Spleen (tissue), 13 donors: ENCODE measurements around the gene TMEM63B. TPM values are rescaled to one million over a fixed set of nuclear protein-coding genes. Genes with fewer than 3 reads are reported as not detected.
A peak's percentile ranks its signal among the peaks of the same experiment; 100 is the strongest.

Experiments
- DNase-seq: peaks from one replicate; pipeline ENCODE4 v3.0.0-alpha.2; 2020
- H3K27ac ChIP-seq, 8 donors: fragments of 200-600 bp; sonication (generic) in 7 of 8; 1 replicate in 4 of 8; 2 replicates in 4 of 8; pipeline versions ENCODE4 v1.5.0 to v1.8.0; 2016 to 2021; ENCODE audit warnings: inconsistent platforms in 4 of 8, mild to moderate bottlenecking in 4 of 8, moderate library complexity in 1 of 8
- H3K27me3 ChIP-seq, 7 donors: fragments of 200-600 bp; sonication (generic) in 6 of 7; replicated peaks in 1 of 7; 1 replicate in 4 of 7; 2 replicates in 3 of 7; pipeline versions ENCODE4 v1.5.0 to v1.8.0; 2016 to 2021; ENCODE audit warnings: inconsistent platforms in 3 of 7, mild to moderate bottlenecking in 1 of 7
- H3K36me3 ChIP-seq, 6 donors: fragments of 200-600 bp; sonication (generic) in 5 of 6; 1 replicate in 4 of 6; 2 replicates in 2 of 6; pipeline versions ENCODE4 v1.5.0 to v1.8.0; 2016 to 2021; ENCODE audit warnings: inconsistent platforms in 2 of 6
- H3K4me1 ChIP-seq, 6 donors: fragments of 200-600 bp; sonication (generic) in 5 of 6; 1 replicate in 3 of 6; 2 replicates in 3 of 6; pipeline versions ENCODE4 v1.5.0 to v1.8.0; 2016 to 2021; ENCODE audit warnings: inconsistent platforms in 3 of 6
- H3K4me3 ChIP-seq, 8 donors: fragments of 200-600 bp; sonication (generic) in 7 of 8; 1 replicate in 4 of 8; 2 replicates in 4 of 8; pipeline versions ENCODE4 v1.5.0 to v1.8.0; 2016 to 2021; ENCODE audit warnings: inconsistent platforms in 4 of 8, mild to moderate bottlenecking in 4 of 8, moderate library complexity in 2 of 8
- H3K9me3 ChIP-seq, 8 donors: fragments of 200-600 bp; sonication (generic) in 7 of 8; 1 replicate in 4 of 8; 2 replicates in 4 of 8; pipeline versions ENCODE4 v1.5.0 to v1.8.0; 2016 to 2021; ENCODE audit warnings: inconsistent platforms in 4 of 8
- CTCF ChIP-seq, 11 experiments: fragments of 200-600 bp in 7 of 11; fragments of 450-650 bp in 4 of 11; sonication (generic) in 4 of 11; IDR thresholded peaks in 8 of 11; conservative IDR thresholded peaks in 3 of 11; 1 replicate in 7 of 11; 2 replicates in 4 of 11; pipeline versions ENCODE4 v1.4.0 to v1.8.0; 2016 to 2021; ENCODE audit warnings: antibody characterized with exemption in 11 of 11, inconsistent platforms in 4 of 11, mild to moderate bottlenecking in 1 of 11
- POLR2A ChIP-seq, 3 donors: fragments of 450-650 bp; IDR thresholded peaks; one replicate each; pipeline ENCODE4 v1.5.1; 2017; ENCODE audit warnings: antibody characterized with exemption in 3 of 3, mild to moderate bottlenecking in 1 of 3
- POLR2AphosphoS5 ChIP-seq, 3 donors: sonication (generic); formaldehyde crosslinking; IDR thresholded peaks; one replicate each; pipeline ENCODE4 v1.5.1; 2017; ENCODE audit warnings: antibody characterized with exemption in 3 of 3
- WGBS, 5 donors: extraction: QIAGEN DNeasy Blood & Tissue Kit in 3 of 5; methylation state at CpG; one replicate each; pipeline versions ENCODE4 v1.1.5 to v1.1.7; 2013 to 2018; 5-methylcytosine and 5-hydroxymethylcytosine counted together
- intact Hi-C: fragments of 100-400 bp; cut with DNase I; formaldehyde crosslinking; loops from one replicate; pipeline ENCODE4 v1.15.0; 2023; ENCODE audit warnings: low total_unique reads
- long read RNA-seq, 2 donors: transcript quantifications; one replicate each; lab custom pipeline, GENCODE V29; 2026
- polyA plus RNA-seq, 3 donors: library from polyadenylated mRNA; stranded (reverse); fragments of 200-250 nt; gene quantifications; one replicate each; pipeline ENCODE4 v1.2.1, GENCODE V29; 2013
- total RNA-seq, 7 donors: library from RNA; depleted of rRNA in 3 of 7; stranded (reverse); fragments of >200 nt in 3 of 7; fragmentation: NEBNext Ultra II Directional in 4 of 7; extraction: Animal tissue kit (Norgen Biotek cat#: 25700) in 4 of 7; gene quantifications; one replicate each; pipeline versions ENCODE4 v1.1.0 to v1.2.1, GENCODE V29; 2016 to 2021
- donor health status: healthy with polysubstance abuse.
- donor health status: DM: no; HTN: no; CAD: no; lungs with moderate emphysema.
- donor health status: DM: no; HTN: no; CAD: no.
- donor health status: Bipolar disorder and iron deficiency.
- donor health status: healthy.
- donor health status: DM: no; HTN: no; CAD: no.
- donor health status: DM: yes; HTN: yes; CAD: no.

The TMEM63B gene
- total RNA-seq (10 to 100 TPM; 12.3 to 24.8 (median 19.4) TPM), polyA plus RNA-seq (1 to 10 TPM; 2.8 to 8.5 (median 3.5) TPM)
- long read RNA-seq, donor 1: 0 reads
- long read RNA-seq, donor 2: 0 reads

GRCh38 chr6:44127186-44128019 lies at the start of gene TMEM63B, which contains the start of gene MRPL14:
Gene TMEM63B, plus strand, starts transcription at chr6:44127554. Its CDS starts 7,031 bp downstream, at chr6:44134585.
Gene MRPL14, minus strand, starts transcription at chr6:44127452. Its CDS starts 10,841 bp downstream, at chr6:44116611.
- Histone ChIP-seq H3K27me3 (no peaks in the 10 kb centered on the region), H3K27ac (peak within 1 kb of the TSS; percentile 78 to 94 (median 89)), H3K36me3 (no peaks in the 10 kb centered on the region), H3K9me3 (no peaks in the 10 kb centered on the region), H3K4me1 (peaks cover 37 to 70% (median 54%) of the 10 kb centered on the region in 6 donors), H3K4me3 (peak within 1 kb of the TSS; percentile 82 to 97 (median 90))
- TF ChIP-seq POLR2AphosphoS5 (IDR thresholded peaks at IDR 0.05) (peak; percentile 90 to 94 (median 93)), POLR2A (IDR thresholded peaks at IDR 0.05) (peak in 1 of 3 donors; percentile 64), CTCF (IDR thresholded peaks at IDR 0.05 in 8 of 11, conservative IDR thresholded peaks at IDR 0.05 in 3 of 11) (no peak)
- DNase-seq: peak; percentile 98
- intact Hi-C loops: no loop called here
- 0 to 1% (median 1%) methylated on average over 4 to 73 of the region's 80 CpGs for WGBS, 5 donors

GRCh38 chr6:44078219-44078826 lies 49.0 kb upstream of the TMEM63B start:
- TF ChIP-seq CTCF (IDR thresholded peaks at IDR 0.05 in 8 of 11, conservative IDR thresholded peaks at IDR 0.05 in 3 of 11) (no peak), POLR2A (IDR thresholded peaks at IDR 0.05) (no peak), POLR2AphosphoS5 (IDR thresholded peaks at IDR 0.05) (no peak)
- WGBS, 5 donors: 89 to 97% (median 90%) methylated on average over 6 of the region's 6 CpGs
- no peak for DNase-seq

DNA sequence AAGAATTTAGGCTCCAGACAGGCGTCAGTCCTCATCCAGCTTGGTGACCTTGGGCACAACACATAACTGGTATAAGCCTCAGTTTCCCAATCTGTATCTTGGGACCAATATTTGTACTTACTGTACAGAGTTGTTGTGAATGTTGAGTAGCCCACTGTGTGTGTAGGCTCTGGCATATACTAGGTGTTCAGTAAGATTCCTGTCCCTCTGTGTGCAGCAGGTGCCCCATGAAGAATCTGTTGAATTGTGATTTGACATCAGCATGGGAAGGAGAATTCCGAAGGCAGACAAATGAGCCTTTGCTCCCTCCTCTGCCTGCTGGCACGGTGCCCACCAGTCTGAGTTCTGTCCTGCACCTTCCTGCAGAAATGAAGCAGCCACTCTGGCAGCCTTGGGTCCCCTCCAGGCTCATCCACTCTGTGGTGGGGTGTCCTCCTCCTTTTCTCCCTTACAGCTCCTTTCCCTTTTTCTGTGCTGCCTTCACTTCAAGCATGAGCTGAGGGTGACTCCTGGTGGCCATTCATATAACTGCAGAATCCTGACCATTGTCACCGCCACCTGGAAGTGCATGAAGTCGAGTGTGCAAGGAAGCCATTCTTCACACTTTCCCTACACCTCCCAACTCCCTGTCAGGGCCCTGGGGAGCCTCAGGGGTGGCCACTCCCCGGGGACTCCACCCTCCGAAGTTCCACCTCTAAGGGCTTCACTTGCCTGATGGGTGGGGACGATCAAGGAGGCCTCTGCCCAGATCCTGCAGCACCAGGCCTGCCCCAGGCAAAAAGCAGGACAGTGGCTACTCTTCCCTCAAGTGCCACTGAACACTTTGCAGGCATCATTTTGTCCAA lies 48.3 kb upstream of the TMEM63B start:
- H3K4me1 ChIP-seq: peaks cover 7 to 31% (median 17%) of the 10 kb centered on the region in 6 donors
- no peaks in the 10 kb centered on the region for H3K36me3 ChIP-seq
- DNase-seq: peak; percentile 79
- no peak overlapping the region for H3K4me3 ChIP-seq
- TF ChIP-seq CTCF (IDR thresholded peaks at IDR 0.05 in 8 of 11, conservative IDR thresholded peaks at IDR 0.05 in 3 of 11) (peak; percentile 77 to 97 (median 91)), POLR2A (IDR thresholded peaks at IDR 0.05) (no peak), POLR2AphosphoS5 (IDR thresholded peaks at IDR 0.05) (peak in 1 of 3 donors; percentile 49)
- WGBS, 5 donors: 18 to 28% (median 28%) methylated on average over 8 of the region's 8 CpGs
- intact Hi-C loops: loop anchor here (2.0 to 5.0 kb wide), 4 partner anchors 310 to 472 kb away; no protein-coding TSS in a partner anchor
- no peaks in the 10 kb centered on the region for H3K9me3 ChIP-seq
- H3K27ac ChIP-seq: no peak overlapping the region
- H3K27me3 ChIP-seq: peaks cover 0 to 54% (median 21%) of the 10 kb centered on the region in 7 donors

More at GRCh38 chr6:44078219-44078826, 49.0 kb upstream of the TMEM63B start:
- Histone ChIP-seq H3K4me3 (no peak overlapping the region), H3K9me3 (no peaks in the 10 kb centered on the region), H3K36me3 (no peaks in the 10 kb centered on the region), H3K4me1 (peaks cover 13 to 39% (median 25%) of the 10 kb centered on the region in 6 donors), H3K27ac (no peak overlapping the region), H3K27me3 (peaks cover 0 to 61% (median 21%) of the 10 kb centered on the region in 7 donors)
- intact Hi-C loops: loop anchor here (2.0 to 5.0 kb wide), 4 partner anchors 310 to 471 kb away; no protein-coding TSS in a partner anchor
